Fibroblast of lung (primary cell): ENCODE data around the gene ZBTB37. TPM values are rescaled to one million over a fixed set of nuclear protein-coding genes. Genes with fewer than 3 reads are reported as not detected.

Source experiments
- DNase-seq, 2 donors: peaks; one replicate each; pipeline versions ENCODE4 v3.0.0 to v3.0.0-alpha.2; 2010; ENCODE audit warnings: low read depth in 2 of 2
- H2AFZ ChIP-seq: 2 replicates; pipeline ENCODE4 v1.5.1; 2012; ENCODE audit warnings: low read length, control low read depth, inconsistent platforms
- H3K27ac ChIP-seq: 2 replicates; pipeline ENCODE4 v1.5.1; 2011; ENCODE audit warnings: low read length, control low read depth; ENCODE audit not compliant: insufficient read depth
- H3K27me3 ChIP-seq: 2 replicates; pipeline ENCODE4 v1.5.1; 2011; ENCODE audit warnings: mild to moderate bottlenecking, low read length; ENCODE audit not compliant: control insufficient read depth, insufficient read depth
- H3K36me3 ChIP-seq: 2 replicates; pipeline ENCODE4 v1.5.1; 2011; ENCODE audit warnings: low read length; ENCODE audit not compliant: control insufficient read depth, insufficient read depth
- H3K4me1 ChIP-seq: 2 replicates; pipeline ENCODE4 v1.5.1; 2011; ENCODE audit warnings: low read length; ENCODE audit not compliant: control insufficient read depth, insufficient read depth; ENCODE audit errors: extremely low read depth
- H3K4me2 ChIP-seq: 2 replicates; pipeline ENCODE4 v1.5.1; 2011; ENCODE audit warnings: low read length, control low read depth; ENCODE audit not compliant: insufficient read depth; ENCODE audit errors: extremely low read depth
- H3K4me3 ChIP-seq, 4 experiments: fragments of 200-600 bp in 1 of 4; sonication (generic) in 1 of 4; replicated peaks in 1 of 4; 2 replicates each; pipeline ENCODE4 v1.5.1; 2011 to 2016; ENCODE audit warnings: low read length in 4 of 4, low read depth in 3 of 4, mild to moderate bottlenecking in 3 of 4, control low read depth in 2 of 4, inconsistent platforms in 1 of 4, mixed read lengths in 1 of 4; ENCODE audit not compliant: insufficient read depth in 1 of 4; ENCODE audit errors: control extremely low read depth in 1 of 4
- H3K79me2 ChIP-seq: 2 replicates; pipeline ENCODE4 v1.5.1; 2012; ENCODE audit warnings: mild to moderate bottlenecking, low read length, inconsistent platforms; ENCODE audit not compliant: control insufficient read depth, insufficient read depth
- H3K9ac ChIP-seq: 2 replicates; pipeline ENCODE4 v1.5.1; 2011; ENCODE audit warnings: mild to moderate bottlenecking, low read length, control low read depth; ENCODE audit not compliant: insufficient read depth
- H3K9me3 ChIP-seq: 2 replicates; pipeline ENCODE4 v1.5.1; 2012; ENCODE audit warnings: low read depth, low read length; ENCODE audit not compliant: control insufficient read depth, insufficient read depth
- H4K20me1 ChIP-seq: 2 replicates; pipeline ENCODE4 v1.5.1; 2011; ENCODE audit warnings: low read length; ENCODE audit not compliant: control insufficient read depth, insufficient read depth; ENCODE audit errors: extremely low read depth
- CTCF ChIP-seq, 2 donors: IDR thresholded peaks in 1 of 2; conservative IDR thresholded peaks in 1 of 2; 1 replicate in 1 of 2; 2 replicates in 1 of 2; pipeline ENCODE4 v1.5.1; 2011 to 2012; ENCODE audit warnings: low read length in 2 of 2, control low read depth in 1 of 2, inconsistent platforms in 1 of 2, low read depth in 1 of 2, mild to moderate bottlenecking in 1 of 2
- EZH2 ChIP-seq: IDR thresholded peaks from 2 replicates; pipeline ENCODE4 v1.5.1; 2012; ENCODE audit warnings: low read length, control low read depth, mild to moderate bottlenecking; ENCODE audit errors: missing control alignments
- polyA plus RNA-seq, 2 donors: library from polyadenylated mRNA; depleted of rRNA in 1 of 2; stranded (reverse) in 1 of 2; unstranded in 1 of 2; fragments of >200 nt; gene quantifications; 2 replicates each; pipeline ENCODE4 v1.2.1, GENCODE V29; 2011 to 2012; ENCODE audit warnings: missing spikeins in 1 of 2
- total RNA-seq: library from RNA; depleted of rRNA; stranded (reverse); fragments of >200 nt; gene quantifications from 2 replicates; pipeline ENCODE4 v1.2.1, GENCODE V29; 2014

The ZBTB37 gene
- total and polyA plus RNA-seq, 2 donors (not counting 1 experiment from before 2014, with no cell fraction given): 3.0 to 8.3 TPM

GRCh38 chr1:173889885-173890284 lies 21.7 kb downstream of the ZBTB37 start:
- no peak overlapping the region for H3K4me2 ChIP-seq
- no peak for TF ChIP-seq EZH2
- TF ChIP-seq CTCF (conservative IDR thresholded peaks at IDR 0.05 in 1 of 2, IDR thresholded peaks at IDR 0.05 in 1 of 2; ENCODE audit: low read depth in 1 of 2, low read length in 2 of 2): no peak
- no peak overlapping the region for H3K27ac ChIP-seq
- H3K36me3 ChIP-seq: peaks cover 3% of the 10 kb centered on the region
- no peaks in the 10 kb centered on the region for H3K79me2 ChIP-seq
- no peaks in the 10 kb centered on the region for H3K27me3 ChIP-seq
- no peaks in the 10 kb centered on the region for H3K9me3 ChIP-seq
- no peak overlapping the region for H2AFZ ChIP-seq
- H4K20me1 ChIP-seq: no peaks in the 10 kb centered on the region
- no peak overlapping the region for H3K4me3 ChIP-seq
- H3K4me1 ChIP-seq: no peaks in the 10 kb centered on the region
- DNase-seq: no peak
- H3K9ac ChIP-seq: no peak overlapping the region

GRCh38 chr1:173893611-173894010 lies 25.4 kb downstream of the ZBTB37 start:
- Histone ChIP-seq H3K4me1 (no peaks in the 10 kb centered on the region), H3K79me2 (no peaks in the 10 kb centered on the region), H3K27ac (no peak overlapping the region), H3K4me3 (no peak overlapping the region), H3K27me3 (no peaks in the 10 kb centered on the region), H4K20me1 (no peaks in the 10 kb centered on the region), H3K4me2 (no peak overlapping the region), H3K36me3 (no peaks in the 10 kb centered on the region), H2AFZ (no peak overlapping the region), H3K9me3 (no peaks in the 10 kb centered on the region), H3K9ac (no peak overlapping the region)
- DNase-seq: no peak
- TF ChIP-seq CTCF (conservative IDR thresholded peaks at IDR 0.05 in 1 of 2, IDR thresholded peaks at IDR 0.05 in 1 of 2; ENCODE audit: low read depth in 1 of 2, low read length in 2 of 2) (no peak), EZH2 (no peak)

DNA sequence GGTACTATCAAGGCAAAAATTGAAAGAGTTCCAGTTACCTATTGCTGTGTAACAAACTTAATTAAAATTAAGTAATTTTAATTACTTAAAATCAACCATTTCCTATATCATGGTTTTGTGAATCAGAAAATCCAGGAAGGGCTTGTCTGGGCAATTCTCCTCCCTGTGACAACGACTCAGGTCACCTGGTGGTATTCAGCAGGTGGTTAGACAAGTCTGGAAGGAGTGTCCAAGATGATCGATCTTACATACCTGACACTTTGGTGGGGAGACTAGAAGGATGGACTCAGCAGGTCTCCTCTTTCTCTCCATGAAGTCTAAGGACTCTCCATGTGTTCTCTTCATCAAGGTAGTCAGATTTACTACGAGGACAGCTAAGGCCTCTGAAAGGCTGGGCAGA lies 26.0 kb downstream of the ZBTB37 start:
- no peak overlapping the region for H2AFZ ChIP-seq
- H3K36me3 ChIP-seq: no peaks in the 10 kb centered on the region
- no peaks in the 10 kb centered on the region for H4K20me1 ChIP-seq
- H3K27ac ChIP-seq: no peak overlapping the region
- H3K9ac ChIP-seq: no peak overlapping the region
- no peak overlapping the region for H3K4me3 ChIP-seq
- no peak for TF ChIP-seq EZH2
- no peak for DNase-seq
- no peak overlapping the region for H3K4me2 ChIP-seq
- no peaks in the 10 kb centered on the region for H3K4me1 ChIP-seq
- no peaks in the 10 kb centered on the region for H3K79me2 ChIP-seq
- no peaks in the 10 kb centered on the region for H3K27me3 ChIP-seq
- no peaks in the 10 kb centered on the region for H3K9me3 ChIP-seq
